Mucosa of rectum (tissue), 2 donors: ENCODE data around the gene TMEM243.
"Not testable (repeated sequence)": the region's sequence is repeated elsewhere in the genome, so short reads cannot be mapped to it uniquely, and the experiment has no call there.

ENCODE experiments used
- H3K27ac ChIP-seq, 2 donors: one replicate each; pipeline ENCODE4 v1.7.0; 2013; ENCODE audit warnings: inconsistent platforms in 2 of 2, low read depth in 2 of 2, low read length in 2 of 2
- H3K27me3 ChIP-seq, 2 donors: one replicate each; pipeline ENCODE4 v1.7.0; 2013; ENCODE audit warnings: low read length in 2 of 2; ENCODE audit not compliant: control insufficient read depth in 2 of 2, insufficient read depth in 2 of 2
- H3K36me3 ChIP-seq, 2 donors: one replicate each; pipeline ENCODE4 v1.7.0; 2013; ENCODE audit warnings: low read length in 2 of 2; ENCODE audit not compliant: control insufficient read depth in 2 of 2, insufficient read depth in 2 of 2
- H3K4me1 ChIP-seq, 2 donors: one replicate each; pipeline ENCODE4 v1.7.0; 2013; ENCODE audit warnings: low read length in 2 of 2, mild to moderate bottlenecking in 1 of 2; ENCODE audit not compliant: control insufficient read depth in 2 of 2, insufficient read depth in 2 of 2
- H3K4me3 ChIP-seq, 2 donors: one replicate each; pipeline ENCODE4 v1.7.0; 2013; ENCODE audit warnings: low read length in 2 of 2
- H3K9ac ChIP-seq, 2 donors: one replicate each; pipeline ENCODE4 v1.7.0; 2013; ENCODE audit warnings: low read length in 2 of 2, low read depth in 1 of 2, mild to moderate bottlenecking in 1 of 2
- H3K9me3 ChIP-seq, 2 donors: one replicate each; pipeline ENCODE4 v1.7.0; 2013; ENCODE audit warnings: low read length in 2 of 2; ENCODE audit not compliant: control insufficient read depth in 2 of 2
- donor health status: healthy.
- donor health status: Normal muscosa, but diverticular disease.

Gene TMEM243, protein sequence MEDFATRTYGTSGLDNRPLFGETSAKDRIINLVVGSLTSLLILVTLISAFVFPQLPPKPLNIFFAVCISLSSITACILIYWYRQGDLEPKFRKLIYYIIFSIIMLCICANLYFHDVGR

DNA sequence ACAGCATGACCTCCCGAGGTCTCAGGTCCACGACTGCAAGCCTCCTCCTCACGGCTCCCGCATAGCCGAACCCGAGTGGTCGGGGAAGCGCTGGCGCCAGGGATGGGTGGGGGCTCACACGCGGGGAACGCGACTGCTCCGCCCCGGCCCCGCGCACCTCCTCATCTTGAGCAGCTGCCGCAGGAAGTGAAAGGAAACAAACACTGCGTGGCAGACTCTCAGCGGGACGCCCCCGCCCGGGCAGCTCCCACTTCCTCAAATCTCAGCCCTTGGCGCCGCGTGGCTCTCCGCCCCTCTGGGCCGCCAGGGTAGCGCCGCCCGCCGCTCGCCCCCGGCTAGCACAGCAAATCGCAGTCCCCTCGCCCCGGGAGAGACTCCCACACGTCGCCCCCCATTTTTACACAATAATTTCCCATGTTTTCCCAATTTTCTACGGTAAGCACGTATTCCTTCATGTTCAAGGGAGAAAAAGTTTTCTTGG lies at the start of gene TMEM243:
TMEM243 (minus strand) TSS at position 188 of the 481 bp plus-strand sequence. CDS start 229 bp downstream, outside the sequence.
- no peaks in the 10 kb centered on the region for H3K9me3 ChIP-seq
- peaks cover 4 to 5% of the 10 kb centered on the region in 2 donors for H3K27me3 ChIP-seq
- H3K36me3 ChIP-seq, result no peaks in the 10 kb centered on the region
- peak within 1 kb of the TSS; percentile 84 to 86 for H3K27ac ChIP-seq
- H3K9ac ChIP-seq, result peak within 1 kb of the TSS; percentile 88 to 93
- H3K4me1 ChIP-seq, result peaks cover 18 to 19% of the 10 kb centered on the region in 2 donors
- peak within 1 kb of the TSS; percentile 91 to 98 for H3K4me3 ChIP-seq

DNA sequence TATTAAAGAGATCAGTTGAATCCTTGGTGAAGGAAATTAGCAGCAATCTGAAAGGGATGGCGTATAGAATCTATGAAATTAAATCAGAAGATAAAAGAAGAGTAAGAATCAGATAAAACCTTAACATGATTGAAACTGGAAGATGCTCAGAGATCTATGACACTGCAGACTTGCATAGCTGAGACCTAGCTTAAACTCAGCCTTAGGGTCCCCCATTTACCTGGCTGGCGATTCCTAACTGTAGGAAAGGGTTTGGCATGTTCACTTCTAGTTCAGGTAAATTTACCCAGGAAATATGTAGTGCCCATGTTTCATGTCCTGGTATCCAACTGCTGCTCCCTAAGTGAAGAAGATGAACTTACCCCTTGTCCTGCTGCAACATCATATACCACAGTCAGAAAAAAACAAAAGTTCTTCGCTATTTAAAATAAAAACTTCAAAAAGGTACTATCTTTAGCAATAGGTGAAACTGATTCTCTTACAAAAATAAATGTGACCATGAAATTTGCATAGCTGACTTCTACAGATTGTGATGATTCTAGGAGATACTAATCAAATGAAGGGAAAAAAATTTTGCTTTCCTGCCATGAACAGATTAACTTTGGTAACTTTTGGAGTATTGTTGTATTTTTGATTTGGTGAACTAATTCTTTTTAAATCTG lies 47.8 kb upstream of the TMEM243 start:
- H3K9me3 ChIP-seq, result no peaks in the 10 kb centered on the region
- no peaks in the 10 kb centered on the region for H3K4me1 ChIP-seq
- H3K36me3 ChIP-seq, result no peaks in the 10 kb centered on the region
- no peaks in the 10 kb centered on the region for H3K27me3 ChIP-seq
- no peak overlapping the region for H3K9ac ChIP-seq
- H3K27ac ChIP-seq, result no peak overlapping the region
- no peak overlapping the region for H3K4me3 ChIP-seq

DNA sequence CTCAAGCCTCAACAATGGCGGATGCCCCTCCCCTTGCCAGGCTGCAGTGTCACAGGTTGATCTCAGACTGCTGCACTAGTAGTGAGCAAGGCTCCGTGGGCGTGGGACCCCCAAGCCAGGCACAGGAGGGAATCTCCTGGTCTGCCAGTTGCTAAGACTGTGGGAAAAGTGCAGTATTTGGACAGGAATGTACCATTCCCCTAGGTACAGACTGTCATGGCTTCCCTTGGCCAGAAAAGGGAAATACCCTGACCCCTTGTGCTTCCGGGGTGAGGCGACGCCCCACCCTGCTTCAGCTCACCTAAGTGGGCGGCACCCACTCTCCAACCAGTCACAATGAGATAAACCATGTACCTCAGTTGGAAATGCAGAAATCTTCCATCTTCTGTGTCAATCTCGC lies 44.0 kb upstream of the TMEM243 start:
- Histone ChIP-seq H3K4me3 (no peak overlapping the region), H3K9ac (no peak overlapping the region), H3K27me3 (no peaks in the 10 kb centered on the region), H3K36me3 (no peaks in the 10 kb centered on the region), H3K27ac (no peak overlapping the region), H3K9me3 (no peaks in the 10 kb centered on the region), H3K4me1 (no peaks in the 10 kb centered on the region)

DNA sequence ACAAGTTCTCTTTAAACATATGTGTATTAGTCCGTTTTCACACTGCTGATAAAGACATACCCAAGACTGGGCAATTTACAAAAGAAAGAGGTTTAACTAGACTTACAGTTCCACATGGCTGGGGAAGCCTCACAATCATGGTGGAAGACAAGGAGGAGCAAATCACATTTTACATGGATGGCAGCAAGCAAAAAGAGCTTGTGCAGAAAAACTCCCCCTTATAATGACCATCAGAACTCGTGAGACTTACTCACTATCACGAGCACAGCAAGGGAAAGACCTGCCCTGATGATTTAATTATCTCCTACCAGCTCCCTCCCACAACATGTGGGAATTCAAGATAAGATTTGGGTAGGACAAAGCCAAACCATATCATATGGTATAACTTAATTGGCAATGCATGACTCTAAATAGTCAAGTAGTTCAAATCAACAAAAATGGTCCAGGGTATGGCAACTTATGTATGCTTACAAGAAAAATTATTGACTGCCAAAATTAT lies 34.1 kb upstream of the TMEM243 start:
- Histone ChIP-seq H3K4me3 (no peak overlapping the region), H3K9ac (no peak overlapping the region), H3K27me3 (no peaks in the 10 kb centered on the region), H3K4me1 (no peaks in the 10 kb centered on the region), H3K36me3 (no peaks in the 10 kb centered on the region), H3K9me3 (no peaks in the 10 kb centered on the region), H3K27ac (no peak overlapping the region)

DNA sequence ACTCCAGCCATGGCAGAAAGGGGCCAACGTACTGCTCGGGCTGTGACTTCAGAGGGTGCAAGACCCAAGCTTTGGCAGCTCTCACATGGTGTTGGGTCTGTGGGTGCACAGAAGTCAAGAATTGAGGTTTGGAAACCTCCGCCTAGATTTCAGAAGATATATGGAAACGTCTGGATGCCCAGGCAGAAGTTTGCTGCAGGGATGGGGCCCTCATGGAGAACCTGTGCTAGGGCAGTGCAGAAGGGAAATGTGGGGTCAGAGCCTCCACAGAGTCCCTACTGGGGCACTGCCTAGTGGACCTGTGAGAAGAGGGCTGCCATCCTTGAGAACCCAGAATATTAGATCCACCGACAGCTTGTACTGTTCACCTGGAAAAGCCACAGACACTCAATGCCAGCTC lies 26.1 kb upstream of the TMEM243 start:
- not testable (repeated sequence) for H3K36me3 ChIP-seq, H3K27me3 ChIP-seq, H3K9me3 ChIP-seq

DNA sequence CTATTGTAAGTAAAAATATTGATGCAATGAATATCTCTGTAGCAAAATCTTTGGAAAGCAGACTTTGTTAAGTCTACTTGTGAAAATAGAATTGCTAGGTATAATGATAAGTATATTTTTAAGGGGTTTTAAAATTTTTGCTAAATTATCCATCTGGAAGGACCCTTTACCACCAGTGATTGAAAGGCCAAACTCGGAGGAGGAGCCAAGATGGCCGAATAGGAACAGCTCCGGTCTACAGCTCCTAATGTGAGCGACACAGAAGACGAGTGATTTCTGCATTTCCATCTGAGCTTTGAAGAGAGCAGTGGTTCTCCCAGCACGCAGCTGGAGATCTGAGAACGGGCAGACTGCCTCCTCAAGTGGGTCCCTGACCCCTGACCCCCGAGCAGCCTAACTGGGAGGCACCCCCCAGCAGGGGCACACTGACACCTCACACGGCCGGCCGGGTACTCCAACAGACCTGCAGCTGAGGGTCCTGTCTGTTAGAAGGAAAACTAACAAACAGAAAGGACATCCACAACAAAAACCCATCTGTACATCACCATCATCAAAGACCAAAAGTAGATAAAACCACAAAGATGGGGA lies 19.0 kb upstream of the TMEM243 start:
- not testable (repeated sequence) for H3K27me3 ChIP-seq, H3K27ac ChIP-seq, H3K4me3 ChIP-seq, H3K9me3 ChIP-seq, H3K4me1 ChIP-seq, H3K9ac ChIP-seq, H3K36me3 ChIP-seq

More for the DNA sequence above, 26.1 kb upstream of the TMEM243 start:
- not testable (repeated sequence) for H3K27ac ChIP-seq, H3K9ac ChIP-seq, H3K4me3 ChIP-seq, H3K4me1 ChIP-seq

DNA sequence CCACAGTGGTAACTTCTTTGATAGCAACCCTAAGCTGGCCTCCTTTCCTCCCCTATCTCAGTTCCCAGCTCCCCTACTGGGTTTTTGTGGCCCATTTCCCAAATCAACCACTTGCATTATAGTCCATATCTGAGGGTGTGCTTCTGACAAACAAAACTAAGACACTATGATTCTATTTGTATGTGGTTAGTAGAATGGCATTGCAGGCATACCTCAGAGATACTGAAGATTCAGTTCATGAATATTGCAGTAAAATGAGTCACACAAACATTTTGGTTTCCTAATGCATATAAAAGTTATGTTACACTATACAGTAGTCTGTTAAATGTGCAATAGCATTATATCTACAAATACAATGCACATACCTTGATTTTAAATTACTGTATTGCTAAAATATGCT lies 15.4 kb upstream of the TMEM243 start:
- H3K36me3 ChIP-seq, result no peaks in the 10 kb centered on the region
- H3K4me1 ChIP-seq, result no peaks in the 10 kb centered on the region
- no peak overlapping the region for H3K9ac ChIP-seq
- no peaks in the 10 kb centered on the region for H3K9me3 ChIP-seq
- peaks cover 0 to 6% of the 10 kb centered on the region in 2 donors for H3K27me3 ChIP-seq
- H3K4me3 ChIP-seq, result no peak overlapping the region
- no peak overlapping the region for H3K27ac ChIP-seq

DNA sequence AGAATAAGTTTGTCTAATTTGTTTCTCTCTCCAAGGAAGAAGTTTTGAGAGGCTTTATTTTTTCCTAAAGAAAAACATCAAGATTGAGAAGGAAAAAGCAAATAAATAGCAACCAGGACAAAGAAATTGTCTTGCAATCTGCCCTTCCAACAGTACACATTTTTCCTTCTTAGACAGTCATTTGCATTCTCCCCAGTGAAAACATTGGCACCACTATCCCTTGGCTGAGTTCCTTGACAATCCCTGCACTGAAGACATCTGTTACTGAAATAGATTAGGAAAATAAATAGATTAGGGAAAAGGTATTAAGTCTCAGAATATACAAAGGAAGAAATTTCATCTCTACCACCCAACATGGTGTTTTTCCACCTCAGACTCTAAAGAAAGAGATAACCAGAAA lies 12.2 kb upstream of the TMEM243 start:
- Histone ChIP-seq H3K36me3 (no peaks in the 10 kb centered on the region), H3K9ac (no peak overlapping the region), H3K4me1 (no peaks in the 10 kb centered on the region), H3K4me3 (no peak overlapping the region), H3K27me3 (no peaks in the 10 kb centered on the region), H3K27ac (no peak overlapping the region), H3K9me3 (no peaks in the 10 kb centered on the region)

DNA sequence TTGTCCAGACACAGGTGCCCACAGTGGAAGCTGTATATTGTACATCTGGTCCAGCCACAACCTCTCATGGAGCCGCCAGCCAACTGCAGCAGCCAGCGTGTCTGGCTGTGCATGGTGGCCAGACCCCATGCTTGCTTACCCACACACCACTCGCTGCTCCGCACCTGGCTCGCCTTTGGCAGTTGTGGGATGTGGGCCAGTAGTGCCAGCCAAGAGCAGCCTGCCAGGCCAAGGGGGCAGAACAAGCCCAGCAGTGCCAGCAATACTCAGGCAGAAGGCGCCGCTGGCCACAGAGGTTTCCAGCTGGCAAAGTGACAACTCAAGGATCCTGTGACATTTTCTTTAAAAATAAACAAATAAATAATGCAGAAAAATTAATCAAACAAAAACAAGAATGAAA lies 11.7 kb upstream of the TMEM243 start:
- Histone ChIP-seq H3K27me3 (no peaks in the 10 kb centered on the region), H3K9me3 (no peaks in the 10 kb centered on the region), H3K9ac (no peak overlapping the region), H3K4me1 (no peaks in the 10 kb centered on the region), H3K4me3 (no peak overlapping the region), H3K27ac (no peak overlapping the region), H3K36me3 (no peaks in the 10 kb centered on the region)

DNA sequence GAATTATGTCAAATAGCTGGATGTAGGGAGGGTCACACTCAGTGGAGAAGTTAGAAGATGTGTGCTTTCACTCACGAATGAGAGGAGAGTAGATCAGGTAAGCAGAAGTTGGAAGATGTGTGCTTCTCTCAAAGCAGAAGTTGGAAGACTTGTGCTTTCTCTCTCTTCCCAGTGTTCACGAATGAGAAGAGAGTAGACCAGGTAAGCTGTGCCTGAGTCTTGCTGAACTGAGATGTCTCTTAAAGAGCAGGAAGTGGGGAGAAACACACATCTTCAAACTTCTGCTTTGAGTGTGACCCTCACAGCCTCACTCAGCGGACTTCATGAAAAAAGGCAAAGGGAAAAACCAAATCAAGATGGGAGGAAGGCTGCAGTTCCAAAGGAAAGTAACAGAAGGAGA lies 7.0 kb upstream of the TMEM243 start:
- Histone ChIP-seq H3K27ac (no peak overlapping the region), H3K36me3 (no peaks in the 10 kb centered on the region), H3K4me1 (no peaks in the 10 kb centered on the region), H3K9ac (no peak overlapping the region), H3K4me3 (no peak overlapping the region), H3K27me3 (peaks cover 4 to 5% of the 10 kb centered on the region in 2 donors), H3K9me3 (no peaks in the 10 kb centered on the region)
